ENCODE measurements around the gene OPA1. TPM values are rescaled to one million over a fixed set of nuclear protein-coding genes. Genes with fewer than 3 reads are reported as not detected.
A peak's percentile ranks its signal among the peaks of the same experiment; 100 is the strongest.
"Not testable (repeated sequence)": the region's sequence is repeated elsewhere in the genome, so short reads cannot be mapped to it uniquely, and the experiment has no call there.

Gene OPA1
- total RNA-seq, 6 donors from 2014 or later: 31.1 to 48.8 (median 42.5) TPM

GRCh38 chr3:193599393-193599792, 6.4 kb downstream of the OPA1 start:
- H3K9me3 ChIP-seq: no peaks in the 10 kb centered on the region
- no peak for TF ChIP-seq EP300 (IDR thresholded peaks at IDR 0.05)
- TF ChIP-seq POLR2A (IDR thresholded peaks at IDR 0.05): no peak
- no peak for TF ChIP-seq POLR2AphosphoS5 (IDR thresholded peaks at IDR 0.05)
- TF ChIP-seq CTCF (IDR thresholded peaks at IDR 0.05): no peak
- 67 to 80% methylated on average over 1 of the region's 1 CpG for WGBS, 2 donors
- H3K4me3 ChIP-seq: no peak overlapping the region
- H3K27me3 ChIP-seq: no peaks in the 10 kb centered on the region
- H3K27ac ChIP-seq: no peak overlapping the region
- ATAC-seq (ENCODE audit: low FRiP score in 2 of 2) (no peak), DNase-seq (no peak)
- H3K36me3 ChIP-seq: peaks cover 0 to 2% (median 0%) of the 10 kb centered on the region in 4 donors
- peaks cover 10 to 23% (median 14%) of the 10 kb centered on the region in 4 donors for H3K4me1 ChIP-seq

- TF ChIP-seq CTCF (IDR thresholded peaks at IDR 0.05) (peak; percentile 41 to 81 (median 57)), EP300 (IDR thresholded peaks at IDR 0.05) (no peak)
- Histone ChIP-seq H3K4me3 (no peak overlapping the region), H3K9me3 (no peaks in the 10 kb centered on the region), H3K27me3 (no peaks in the 10 kb centered on the region), H3K36me3 (no peaks in the 10 kb centered on the region), H3K4me1 (no peaks in the 10 kb centered on the region), H3K27ac (no peak overlapping the region)
- ATAC-seq (ENCODE audit: low FRiP score in 2 of 2): peak; percentile 76 to 90
- DNase-seq: peak in 1 of 2 donors; percentile 47
- 29 to 48% methylated on average over 2 of the region's 2 CpGs for WGBS, 2 donors
Observed at GRCh38 chr3:193605876-193606275, 12.9 kb downstream of the OPA1 start.

DNA sequence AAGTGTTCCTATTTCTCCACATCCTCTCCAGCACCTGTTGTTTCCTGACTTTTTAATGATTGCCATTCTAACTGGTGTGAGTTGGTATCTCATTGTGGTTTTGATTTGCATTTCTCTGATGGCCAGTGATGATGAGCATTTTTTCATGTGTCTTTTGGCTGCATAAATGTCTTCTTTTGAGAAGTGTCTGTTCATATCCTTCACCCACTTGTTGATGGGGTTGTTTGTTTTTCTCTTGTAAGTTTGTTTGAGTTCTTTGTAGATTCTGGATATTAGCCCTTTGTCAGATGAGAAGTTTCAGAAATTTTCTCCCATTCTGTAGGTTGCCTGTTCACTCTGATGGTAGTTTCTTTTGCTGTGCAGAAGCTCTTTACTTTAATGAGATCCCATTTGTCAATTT, 13.9 kb downstream of the OPA1 start:
- not testable (repeated sequence) for H3K9me3 ChIP-seq

GRCh38 chr3:193610516-193610915, 17.5 kb downstream of the OPA1 start:
- H3K4me1 ChIP-seq; ATAC-seq (ENCODE audit: low FRiP score in 2 of 2); H3K9me3 ChIP-seq; H3K27me3 ChIP-seq; H3K4me3 ChIP-seq; H3K27ac ChIP-seq: not testable (repeated sequence)
- WGBS, 2 donors: 95% methylated on average over 11 of the region's 11 CpGs; no CpG with 5 or more reads in 1 of the 2 donors
- DNase-seq: peak in 1 of 2 donors; percentile 31
- peaks cover 0 to 11% (median 4%) of the 10 kb centered on the region in 4 donors for H3K36me3 ChIP-seq

More for the DNA sequence above, 13.9 kb downstream of the OPA1 start:
- not testable (repeated sequence) for ATAC-seq (ENCODE audit: low FRiP score in 2 of 2); H3K27ac ChIP-seq; DNase-seq; H3K27me3 ChIP-seq; H3K36me3 ChIP-seq; H3K4me1 ChIP-seq; H3K4me3 ChIP-seq

DNA sequence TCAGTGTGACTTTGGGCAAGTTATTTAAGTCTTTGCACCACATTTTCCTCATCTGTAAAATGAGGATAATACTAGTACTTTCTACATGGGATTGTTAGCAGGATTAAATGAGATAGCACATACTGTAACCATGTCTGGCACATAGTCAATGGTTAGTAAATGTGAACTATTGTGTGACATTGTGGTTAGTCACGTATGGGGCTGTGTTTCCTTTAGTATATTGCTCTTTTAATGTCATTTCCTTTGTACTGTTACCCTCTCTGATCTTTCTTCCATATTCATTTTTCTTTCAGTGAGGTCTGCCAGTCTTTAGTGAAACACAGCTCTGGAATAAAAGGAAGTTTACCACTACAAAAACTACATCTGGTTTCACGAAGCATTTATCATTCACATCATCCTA, 21.4 kb downstream of the OPA1 start:
- no peak overlapping the region for H3K27ac ChIP-seq
- H3K4me1 ChIP-seq: no peaks in the 10 kb centered on the region
- DNase-seq (no peak), ATAC-seq (ENCODE audit: low FRiP score in 2 of 2) (no peak)
- no peaks in the 10 kb centered on the region for H3K9me3 ChIP-seq
- H3K4me3 ChIP-seq: no peak overlapping the region
- TF ChIP-seq EP300 (IDR thresholded peaks at IDR 0.05) (no peak), POLR2A (IDR thresholded peaks at IDR 0.05) (no peak), CTCF (IDR thresholded peaks at IDR 0.05) (no peak), POLR2AphosphoS5 (IDR thresholded peaks at IDR 0.05) (no peak)
- peaks cover 5 to 48% (median 22%) of the 10 kb centered on the region in 4 donors for H3K36me3 ChIP-seq
- WGBS, 2 donors: 74 to 76% methylated on average over 2 of the region's 2 CpGs
- no peaks in the 10 kb centered on the region for H3K27me3 ChIP-seq

- TF ChIP-seq POLR2A (IDR thresholded peaks at IDR 0.05) (no peak), CTCF (IDR thresholded peaks at IDR 0.05) (no peak), EP300 (IDR thresholded peaks at IDR 0.05) (no peak)
- no peaks in the 10 kb centered on the region for H3K4me1 ChIP-seq
- WGBS, 2 donors: 100% methylated on average over 1 of the region's 1 CpG
- DNase-seq (no peak), ATAC-seq (ENCODE audit: low FRiP score in 2 of 2) (no peak)
- H3K9me3 ChIP-seq: no peaks in the 10 kb centered on the region
- peaks cover 5 to 65% (median 25%) of the 10 kb centered on the region in 4 donors for H3K36me3 ChIP-seq
- H3K4me3 ChIP-seq: no peak overlapping the region
- no peak overlapping the region for H3K27ac ChIP-seq
- H3K27me3 ChIP-seq: no peaks in the 10 kb centered on the region
Observed at GRCh38 chr3:193617628-193618027, 24.6 kb downstream of the OPA1 start.
